Inferior parietal cortex (tissue), 1 donor: Measurements from ENCODE around the gene IFNGR1.
"Not testable (repeated sequence)": the region's sequence is repeated elsewhere in the genome, so short reads cannot be mapped to it uniquely, and the experiment has no call there.

Source experiments
- DNase-seq: peaks from one replicate; pipeline ENCODE4 v3.0.0-alpha.2; 2016; ENCODE audit errors: extremely low spot score

The IFNGR1 gene

GRCh38 chr6:137218917-137219663 is at the start of gene IFNGR1:
Gene IFNGR1 (minus strand): TSS chr6:137219385. CDS start chr6:137219327, 58 bp downstream.
- peak; percentile 93 for DNase-seq

GRCh38 chr6:137268911-137269310 is 49.7 kb upstream of the IFNGR1 start:
- DNase-seq: no peak

- DNase-seq: no peak
These were observed 47.1 kb upstream of the IFNGR1 start for GRCh38 chr6:137266309-137266586.

- no peak for DNase-seq
These were observed 46.5 kb upstream of the IFNGR1 start for GRCh38 chr6:137265561-137266308.

- no peak for DNase-seq
These were observed 45.3 kb upstream of the IFNGR1 start for GRCh38 chr6:137264311-137265075.

GRCh38 chr6:137261761-137262160 is 42.6 kb upstream of the IFNGR1 start:
- DNase-seq: no peak

GRCh38 chr6:137261361-137261760 is 42.2 kb upstream of the IFNGR1 start:
- no peak for DNase-seq

GRCh38 chr6:137260217-137260616 is 41.0 kb upstream of the IFNGR1 start:
- no peak for DNase-seq

- no peak for DNase-seq
These were observed 40.2 kb upstream of the IFNGR1 start for GRCh38 chr6:137259349-137259748.

GRCh38 chr6:137258170-137258569 is 39.0 kb upstream of the IFNGR1 start:
- DNase-seq: no peak

- DNase-seq: no peak
These were observed 37.3 kb upstream of the IFNGR1 start for GRCh38 chr6:137256350-137257103.

GRCh38 chr6:137254966-137255365 is 35.8 kb upstream of the IFNGR1 start:
- DNase-seq: no peak

GRCh38 chr6:137254430-137254829 is 35.2 kb upstream of the IFNGR1 start:
- DNase-seq: not testable (repeated sequence)

GRCh38 chr6:137248702-137249101 is 29.5 kb upstream of the IFNGR1 start:
- DNase-seq: no peak

GRCh38 chr6:137247724-137248123 is 28.5 kb upstream of the IFNGR1 start:
- DNase-seq: no peak

GRCh38 chr6:137246791-137247202 is 27.6 kb upstream of the IFNGR1 start:
- DNase-seq: no peak

- no peak for DNase-seq
These were observed 27.0 kb upstream of the IFNGR1 start for GRCh38 chr6:137246164-137246563.

- no peak for DNase-seq
These were observed 22.4 kb upstream of the IFNGR1 start for GRCh38 chr6:137241481-137242038.

GRCh38 chr6:137240168-137240567 is 21.0 kb upstream of the IFNGR1 start:
- no peak for DNase-seq

- no peak for DNase-seq
These were observed 18.4 kb upstream of the IFNGR1 start for GRCh38 chr6:137237413-137238170.
